ENCODE measurements around the gene MOB1B. TPM values are rescaled to one million over a fixed set of nuclear protein-coding genes. Genes with fewer than 3 reads are reported as not detected.

Gene MOB1B
- total and polyA plus RNA-seq, 9 donors, result 6.4 to 25.7 (median 17.6) TPM

DNA sequence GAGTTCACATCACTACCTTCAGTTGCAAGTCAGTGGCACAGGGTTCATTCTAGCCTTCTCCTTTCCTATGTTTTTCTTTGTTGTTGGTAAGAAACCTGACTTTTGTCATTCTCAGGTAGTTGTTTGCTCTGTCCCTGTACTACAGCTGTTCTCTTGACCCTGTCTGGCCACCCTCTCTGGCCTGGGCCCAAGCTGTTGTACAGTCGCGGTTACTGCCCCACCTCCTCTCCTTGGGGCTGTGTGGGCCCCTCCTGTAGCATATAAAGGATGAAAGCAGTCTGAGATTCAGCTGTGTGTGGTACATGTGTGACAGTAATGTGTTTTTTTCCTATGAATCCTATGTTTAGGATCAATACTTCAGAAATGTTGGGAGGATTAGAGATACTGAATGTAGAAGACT is 12.5 kb downstream of the MOB1B start:
- Histone ChIP-seq H3K9me3 (no peaks in the 10 kb centered on the region), H3K36me3 (no peaks in the 10 kb centered on the region), H3K4me1 (ENCODE audit: insufficient read depth) (peaks cover 6% of the 10 kb centered on the region), H3K27ac (peak overlapping the region in 1 of 2 donors; percentile 71), H3K27me3 (no peaks in the 10 kb centered on the region), H3K4me3 (no peak overlapping the region)
- intact Hi-C loops (cut with DNase I), result no loop called here
- DNase-seq, result peak in 4 of 5 donors; percentile 23 to 52 (median 41)
- TF ChIP-seq, protein P1, sequence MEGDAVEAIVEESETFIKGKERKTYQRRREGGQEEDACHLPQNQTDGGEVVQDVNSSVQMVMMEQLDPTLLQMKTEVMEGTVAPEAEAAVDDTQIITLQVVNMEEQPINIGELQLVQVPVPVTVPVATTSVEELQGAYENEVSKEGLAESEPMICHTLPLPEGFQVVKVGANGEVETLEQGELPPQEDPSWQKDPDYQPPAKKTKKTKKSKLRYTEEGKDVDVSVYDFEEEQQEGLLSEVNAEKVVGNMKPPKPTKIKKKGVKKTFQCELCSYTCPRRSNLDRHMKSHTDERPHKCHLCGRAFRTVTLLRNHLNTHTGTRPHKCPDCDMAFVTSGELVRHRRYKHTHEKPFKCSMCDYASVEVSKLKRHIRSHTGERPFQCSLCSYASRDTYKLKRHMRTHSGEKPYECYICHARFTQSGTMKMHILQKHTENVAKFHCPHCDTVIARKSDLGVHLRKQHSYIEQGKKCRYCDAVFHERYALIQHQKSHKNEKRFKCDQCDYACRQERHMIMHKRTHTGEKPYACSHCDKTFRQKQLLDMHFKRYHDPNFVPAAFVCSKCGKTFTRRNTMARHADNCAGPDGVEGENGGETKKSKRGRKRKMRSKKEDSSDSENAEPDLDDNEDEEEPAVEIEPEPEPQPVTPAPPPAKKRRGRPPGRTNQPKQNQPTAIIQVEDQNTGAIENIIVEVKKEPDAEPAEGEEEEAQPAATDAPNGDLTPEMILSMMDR (IDR thresholded peaks at IDR 0.05), result no peak
- TF ChIP-seq EP300 (IDR thresholded peaks at IDR 0.05) (no peak), POLR2A (IDR thresholded peaks at IDR 0.05) (no peak)
- 5 to 20% (median 16%) methylated on average over 2 of the region's 2 CpGs for WGBS, 3 donors

DNA sequence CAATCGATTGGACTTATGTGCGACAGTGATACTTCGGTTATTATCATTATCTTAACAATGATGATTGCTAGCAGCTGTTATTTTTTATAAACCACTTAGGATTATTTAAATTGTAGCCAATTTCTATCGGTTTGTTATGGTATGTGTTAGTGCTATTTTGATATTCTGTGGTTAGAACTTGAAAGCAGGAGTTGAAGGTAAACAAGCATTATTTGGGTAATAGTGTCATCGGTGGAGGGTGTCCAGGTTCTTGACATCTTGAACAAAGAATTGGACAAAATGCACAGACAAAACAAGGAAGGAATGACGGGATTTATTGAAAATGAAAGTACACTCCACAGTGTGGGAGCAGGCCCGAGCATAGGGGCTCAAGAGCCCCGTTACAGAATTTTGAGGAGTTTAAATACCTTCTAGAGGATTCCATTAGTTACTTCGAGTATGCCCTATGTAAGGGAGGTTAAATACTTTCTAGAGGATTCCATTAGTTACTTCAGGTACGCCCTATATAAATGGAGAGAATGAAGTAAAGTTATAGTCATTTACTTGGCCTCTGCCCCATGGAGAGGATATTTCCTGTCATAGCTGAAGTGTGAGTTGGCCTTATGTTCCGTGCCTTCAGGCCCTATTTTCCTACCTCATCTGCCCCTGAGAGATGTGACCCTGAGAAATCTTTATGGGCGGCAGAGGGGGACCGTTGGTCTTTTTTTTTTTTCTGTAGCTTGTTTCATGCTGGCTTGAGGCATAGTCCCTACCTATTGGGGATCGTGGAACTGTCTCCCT is 13.1 kb downstream of the MOB1B start:
- 23 to 43% (median 24%) methylated on average over 14 of the region's 14 CpGs for WGBS, 3 donors
- intact Hi-C loops (cut with DNase I), result no loop called here
- no peak overlapping the region for H3K4me3 ChIP-seq

DNA sequence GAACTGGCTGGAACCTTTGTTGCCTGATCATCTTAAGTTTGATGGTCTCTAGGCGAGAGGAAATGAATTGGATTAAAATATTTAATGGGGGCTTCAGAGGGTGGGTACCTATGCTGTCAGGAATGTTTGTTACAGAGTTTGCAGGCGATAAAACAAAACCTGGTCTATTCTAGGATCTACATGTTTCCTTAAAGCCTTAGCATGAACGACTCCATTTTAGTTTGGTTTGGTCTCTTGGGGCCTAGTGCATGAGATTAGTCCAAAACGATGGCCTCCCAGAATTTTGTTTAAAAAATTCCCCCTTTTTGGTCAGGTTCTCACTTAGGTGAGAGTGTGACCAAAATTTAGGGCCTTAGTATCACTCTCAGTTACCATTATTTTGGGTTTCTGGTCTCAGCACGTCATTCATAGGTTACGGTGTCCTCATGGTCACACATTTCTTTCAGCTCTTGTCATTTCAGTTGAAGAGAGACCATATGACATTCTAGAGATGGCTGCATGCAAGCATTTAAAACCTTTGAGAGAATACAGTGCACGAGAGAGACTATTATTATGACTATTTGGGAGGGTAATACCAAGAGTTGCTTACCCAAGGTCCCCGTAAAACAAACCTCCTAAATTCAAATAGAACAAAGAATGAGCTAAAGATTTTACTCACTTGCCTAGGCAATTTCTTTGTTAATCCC is 13.8 kb downstream of the MOB1B start:
- TF ChIP-seq POLR2A (IDR thresholded peaks at IDR 0.05) (no peak), EP300 (IDR thresholded peaks at IDR 0.05) (no peak)
- TF ChIP-seq, protein P1 (IDR thresholded peaks at IDR 0.05), result no peak
- Histone ChIP-seq H3K27ac (peak overlapping the region in 1 of 2 donors; percentile 71), H3K9me3 (no peaks in the 10 kb centered on the region), H3K4me3 (no peak overlapping the region), H3K36me3 (no peaks in the 10 kb centered on the region), H3K27me3 (no peaks in the 10 kb centered on the region), H3K4me1 (ENCODE audit: insufficient read depth) (peaks cover 6% of the 10 kb centered on the region)
- DNase-seq, result no peak
- WGBS, 3 donors, result 79 to 83% (median 82%) methylated on average over 8 of the region's 8 CpGs
- intact Hi-C loops (cut with DNase I), result no loop called here

More for the DNA sequence above, 13.1 kb downstream of the MOB1B start:
- no peaks in the 10 kb centered on the region for H3K36me3 ChIP-seq
- H3K9me3 ChIP-seq, result no peaks in the 10 kb centered on the region
- TF ChIP-seq EP300 (IDR thresholded peaks at IDR 0.05) (no peak), POLR2A (IDR thresholded peaks at IDR 0.05) (no peak)
- TF ChIP-seq, protein P1 (IDR thresholded peaks at IDR 0.05), result no peak
- peaks cover 6% of the 10 kb centered on the region for H3K4me1 ChIP-seq (ENCODE audit: insufficient read depth)
- DNase-seq, result no peak
- peak overlapping the region in 1 of 2 donors; percentile 71 for H3K27ac ChIP-seq
- no peaks in the 10 kb centered on the region for H3K27me3 ChIP-seq

DNA sequence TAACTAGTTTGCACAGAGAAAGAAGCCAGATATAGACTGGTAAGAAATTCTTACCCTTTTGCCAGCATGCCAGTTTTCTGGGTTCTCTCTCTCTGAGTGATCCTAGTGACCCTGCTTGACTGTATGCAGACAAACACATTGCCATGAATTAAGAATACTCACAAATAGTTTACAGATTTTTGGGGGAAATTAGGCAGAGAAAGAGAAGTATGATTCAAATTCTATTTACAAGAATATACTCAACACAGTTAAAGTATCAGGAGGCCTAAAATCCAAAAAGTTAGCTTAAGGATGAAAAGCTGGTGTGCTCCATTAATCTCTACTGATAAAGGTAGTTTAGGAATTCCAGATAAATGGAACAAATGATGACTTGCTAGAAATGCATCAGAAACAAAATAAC is 18.4 kb downstream of the MOB1B start:
- Histone ChIP-seq H3K36me3 (no peaks in the 10 kb centered on the region), H3K27ac (no peak overlapping the region), H3K4me1 (ENCODE audit: insufficient read depth) (peaks cover under 1% of the 10 kb centered on the region), H3K9me3 (no peaks in the 10 kb centered on the region), H3K27me3 (no peaks in the 10 kb centered on the region), H3K4me3 (no peak overlapping the region)
- no peak for DNase-seq
- intact Hi-C loops (cut with DNase I), result no loop called here
- TF ChIP-seq POLR2A (IDR thresholded peaks at IDR 0.05) (no peak), EP300 (IDR thresholded peaks at IDR 0.05) (no peak)
- TF ChIP-seq, protein P1 (IDR thresholded peaks at IDR 0.05), result no peak
